Measurements from ENCODE around the gene NRIP3.

NRIP3 gene

DNA sequence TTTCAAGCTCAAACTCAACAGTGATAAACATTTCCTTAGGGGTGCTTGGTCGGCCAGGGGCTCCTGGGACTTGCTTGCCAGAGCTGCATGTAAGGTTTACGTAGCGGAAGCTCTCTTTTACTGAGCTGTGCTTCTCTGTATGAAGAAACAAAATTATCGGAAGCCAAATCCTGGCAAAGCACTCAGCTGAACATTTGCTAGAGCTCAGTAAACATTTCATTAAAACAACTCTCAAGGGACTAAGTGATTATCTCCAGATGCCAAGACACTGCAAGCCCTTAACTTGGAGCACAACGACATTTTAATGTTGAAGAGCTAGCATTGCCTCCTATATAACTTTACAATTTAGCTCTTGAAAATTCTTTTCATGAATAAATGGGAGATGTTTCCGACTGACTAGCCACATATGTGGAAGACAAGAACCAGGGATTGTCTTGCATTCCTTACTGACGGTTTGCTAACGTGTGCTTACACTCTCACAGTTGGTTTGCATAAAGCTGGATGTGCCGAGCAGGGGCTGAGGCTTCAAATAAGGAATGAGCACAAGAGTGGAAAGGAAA, 44.2 kb upstream of the NRIP3 start:
- Histone ChIP-seq H3K27ac (replicated peaks) (no peak overlapping the region), H3K27me3 (ENCODE audit: insufficient read depth, poor library complexity, severe bottlenecking) (peaks cover 2% of the 10 kb centered on the region), H3K4me3 (replicated peaks; ENCODE audit: insufficient read depth, low read length) (no peak overlapping the region)
- no peak for TF ChIP-seq POLR2AphosphoS5 (IDR thresholded peaks at IDR 0.05; ENCODE audit: low read depth)
- TF ChIP-seq, protein P1, sequence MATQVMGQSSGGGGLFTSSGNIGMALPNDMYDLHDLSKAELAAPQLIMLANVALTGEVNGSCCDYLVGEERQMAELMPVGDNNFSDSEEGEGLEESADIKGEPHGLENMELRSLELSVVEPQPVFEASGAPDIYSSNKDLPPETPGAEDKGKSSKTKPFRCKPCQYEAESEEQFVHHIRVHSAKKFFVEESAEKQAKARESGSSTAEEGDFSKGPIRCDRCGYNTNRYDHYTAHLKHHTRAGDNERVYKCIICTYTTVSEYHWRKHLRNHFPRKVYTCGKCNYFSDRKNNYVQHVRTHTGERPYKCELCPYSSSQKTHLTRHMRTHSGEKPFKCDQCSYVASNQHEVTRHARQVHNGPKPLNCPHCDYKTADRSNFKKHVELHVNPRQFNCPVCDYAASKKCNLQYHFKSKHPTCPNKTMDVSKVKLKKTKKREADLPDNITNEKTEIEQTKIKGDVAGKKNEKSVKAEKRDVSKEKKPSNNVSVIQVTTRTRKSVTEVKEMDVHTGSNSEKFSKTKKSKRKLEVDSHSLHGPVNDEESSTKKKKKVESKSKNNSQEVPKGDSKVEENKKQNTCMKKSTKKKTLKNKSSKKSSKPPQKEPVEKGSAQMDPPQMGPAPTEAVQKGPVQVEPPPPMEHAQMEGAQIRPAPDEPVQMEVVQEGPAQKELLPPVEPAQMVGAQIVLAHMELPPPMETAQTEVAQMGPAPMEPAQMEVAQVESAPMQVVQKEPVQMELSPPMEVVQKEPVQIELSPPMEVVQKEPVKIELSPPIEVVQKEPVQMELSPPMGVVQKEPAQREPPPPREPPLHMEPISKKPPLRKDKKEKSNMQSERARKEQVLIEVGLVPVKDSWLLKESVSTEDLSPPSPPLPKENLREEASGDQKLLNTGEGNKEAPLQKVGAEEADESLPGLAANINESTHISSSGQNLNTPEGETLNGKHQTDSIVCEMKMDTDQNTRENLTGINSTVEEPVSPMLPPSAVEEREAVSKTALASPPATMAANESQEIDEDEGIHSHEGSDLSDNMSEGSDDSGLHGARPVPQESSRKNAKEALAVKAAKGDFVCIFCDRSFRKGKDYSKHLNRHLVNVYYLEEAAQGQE (IDR thresholded peaks at IDR 0.05; ENCODE audit: insufficient replicate concordance, low read depth), result no peak
- TF ChIP-seq, protein P2, sequence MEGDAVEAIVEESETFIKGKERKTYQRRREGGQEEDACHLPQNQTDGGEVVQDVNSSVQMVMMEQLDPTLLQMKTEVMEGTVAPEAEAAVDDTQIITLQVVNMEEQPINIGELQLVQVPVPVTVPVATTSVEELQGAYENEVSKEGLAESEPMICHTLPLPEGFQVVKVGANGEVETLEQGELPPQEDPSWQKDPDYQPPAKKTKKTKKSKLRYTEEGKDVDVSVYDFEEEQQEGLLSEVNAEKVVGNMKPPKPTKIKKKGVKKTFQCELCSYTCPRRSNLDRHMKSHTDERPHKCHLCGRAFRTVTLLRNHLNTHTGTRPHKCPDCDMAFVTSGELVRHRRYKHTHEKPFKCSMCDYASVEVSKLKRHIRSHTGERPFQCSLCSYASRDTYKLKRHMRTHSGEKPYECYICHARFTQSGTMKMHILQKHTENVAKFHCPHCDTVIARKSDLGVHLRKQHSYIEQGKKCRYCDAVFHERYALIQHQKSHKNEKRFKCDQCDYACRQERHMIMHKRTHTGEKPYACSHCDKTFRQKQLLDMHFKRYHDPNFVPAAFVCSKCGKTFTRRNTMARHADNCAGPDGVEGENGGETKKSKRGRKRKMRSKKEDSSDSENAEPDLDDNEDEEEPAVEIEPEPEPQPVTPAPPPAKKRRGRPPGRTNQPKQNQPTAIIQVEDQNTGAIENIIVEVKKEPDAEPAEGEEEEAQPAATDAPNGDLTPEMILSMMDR (IDR thresholded peaks at IDR 0.05; ENCODE audit: insufficient read depth, low read length), result no peak
- TF ChIP-seq GABPA (IDR thresholded peaks at IDR 0.05; ENCODE audit: low read depth), result no peak
- DNase-seq (ENCODE audit: low read depth in 1 of 2, low spot score in 1 of 2), result no peak

DNA sequence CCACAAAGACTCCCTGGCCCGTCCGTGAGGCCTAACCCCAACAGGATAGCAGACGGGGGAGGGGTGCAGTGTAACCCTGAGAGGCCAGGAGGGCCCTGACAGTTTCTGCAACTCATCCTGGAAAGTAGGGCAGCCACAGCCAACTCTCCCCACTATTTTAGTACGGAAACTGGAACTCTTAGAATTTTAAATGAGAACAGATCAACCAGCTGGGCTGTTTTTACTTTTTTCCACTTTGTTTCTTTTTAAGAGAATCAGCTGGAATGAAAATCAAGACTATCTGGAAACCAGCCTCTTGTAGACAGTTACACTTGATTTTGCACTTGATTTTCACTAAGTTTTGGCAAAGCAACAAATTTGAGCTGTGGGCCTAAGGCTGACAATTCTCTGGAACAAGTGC, 42.7 kb upstream of the NRIP3 start:
- no peak for DNase-seq (ENCODE audit: low read depth in 1 of 2, low spot score in 1 of 2)
- peaks cover 2% of the 10 kb centered on the region for H3K27me3 ChIP-seq (ENCODE audit: insufficient read depth, poor library complexity, severe bottlenecking)
- no peak overlapping the region for H3K4me3 ChIP-seq (replicated peaks; ENCODE audit: insufficient read depth, low read length)
- no peak for TF ChIP-seq POLR2AphosphoS5 (IDR thresholded peaks at IDR 0.05; ENCODE audit: low read depth)
- no peak for TF ChIP-seq GABPA (IDR thresholded peaks at IDR 0.05; ENCODE audit: low read depth)
- TF ChIP-seq, protein P2 (IDR thresholded peaks at IDR 0.05; ENCODE audit: insufficient read depth, low read length), result no peak
- TF ChIP-seq SPI1 (IDR thresholded peaks at IDR 0.05; ENCODE audit: borderline replicate concordance, low read depth), result no peak
- TF ChIP-seq, protein P1 (IDR thresholded peaks at IDR 0.05; ENCODE audit: insufficient replicate concordance, low read depth), result no peak
- no peak overlapping the region for H3K27ac ChIP-seq (replicated peaks)

DNA sequence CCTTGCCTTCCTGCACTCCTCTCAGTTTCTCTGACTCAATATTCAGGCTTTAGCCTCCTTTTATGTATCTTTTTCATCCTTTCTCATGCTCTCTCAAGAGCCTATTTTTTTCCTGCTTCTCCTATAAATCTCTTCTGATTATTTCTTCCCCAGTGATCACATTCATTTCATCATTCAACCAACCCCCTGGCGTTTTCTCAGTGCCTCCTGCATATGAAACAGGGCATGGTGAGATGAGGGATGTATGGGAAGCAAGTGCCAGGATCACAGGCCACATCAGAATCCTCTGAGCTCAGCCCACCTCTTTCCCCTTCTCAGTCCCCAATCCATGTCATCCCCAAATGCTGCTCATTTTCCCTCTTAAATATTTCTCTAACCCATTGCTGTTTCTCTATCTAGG, 38.7 kb upstream of the NRIP3 start:
- Histone ChIP-seq H3K4me3 (replicated peaks; ENCODE audit: insufficient read depth, low read length) (no peak overlapping the region), H3K27me3 (ENCODE audit: insufficient read depth, poor library complexity, severe bottlenecking) (no peaks in the 10 kb centered on the region), H3K27ac (replicated peaks) (no peak overlapping the region)
- no peak for DNase-seq (ENCODE audit: low read depth in 1 of 2, low spot score in 1 of 2)
- no peak for TF ChIP-seq POLR2AphosphoS5 (IDR thresholded peaks at IDR 0.05; ENCODE audit: low read depth)
- no peak for TF ChIP-seq GABPA (IDR thresholded peaks at IDR 0.05; ENCODE audit: low read depth)
- TF ChIP-seq, protein P1 (IDR thresholded peaks at IDR 0.05; ENCODE audit: insufficient replicate concordance, low read depth), result no peak
- TF ChIP-seq, protein P2 (IDR thresholded peaks at IDR 0.05; ENCODE audit: insufficient read depth, low read length), result no peak
- TF ChIP-seq SPI1 (IDR thresholded peaks at IDR 0.05; ENCODE audit: borderline replicate concordance, low read depth), result no peak
